ENCODE data around the gene DLG2.

The DLG2 gene

GRCh38 chr11:84799112-84799511 lies 828.0 kb downstream of the DLG2 start:
- Histone ChIP-seq H3K27ac (ENCODE audit: low read length, poor library complexity, severe bottlenecking) (no peak overlapping the region), H2AK5ac (ENCODE audit: low read length, severe bottlenecking) (no peak overlapping the region), H3K9me3 (ENCODE audit: control insufficient read depth, low read length) (no peaks in the 10 kb centered on the region), H2BK12ac (ENCODE audit: low read length in 2 of 2) (no peak overlapping the region), H3K23ac (ENCODE audit: low read length in 2 of 2) (no peak overlapping the region), H3K36me3 (ENCODE audit: control insufficient read depth in 1 of 2, insufficient read depth in 2 of 2, low read depth in 1 of 2, low read length in 2 of 2) (no peaks in the 10 kb centered on the region), H2BK120ac (ENCODE audit: low read depth, low read length) (no peak overlapping the region), H2BK5ac (ENCODE audit: low read depth, low read length, poor library complexity, severe bottlenecking) (no peak overlapping the region), H3K4me2 (ENCODE audit: low read length, poor library complexity, severe bottlenecking) (no peak overlapping the region), H4K8ac (ENCODE audit: low read length) (no peak overlapping the region), H3K14ac (ENCODE audit: low read length in 2 of 2) (no peak overlapping the region), H3K4ac (ENCODE audit: low read depth in 1 of 2, low read length in 2 of 2) (no peak overlapping the region), H2BK15ac (ENCODE audit: low read depth, poor library complexity, severe bottlenecking) (no peak overlapping the region), H3K79me1 (replicated peaks; ENCODE audit: low read length, poor library complexity, severe bottlenecking) (no peaks in the 10 kb centered on the region), H3K4me3 (ENCODE audit: insufficient read depth in 1 of 2, low read depth in 1 of 2, low read length in 2 of 2) (no peak overlapping the region), H3K4me1 (ENCODE audit: control insufficient read depth, insufficient read depth, low read depth, low read length) (no peaks in the 10 kb centered on the region), H4K91ac (ENCODE audit: low read length) (no peak overlapping the region), H3K27me3 (ENCODE audit: control insufficient read depth in 1 of 2, insufficient read depth in 1 of 2, low read length in 2 of 2) (no peaks in the 10 kb centered on the region), H2AFZ (ENCODE audit: low read depth, low read length) (no peak overlapping the region), H3K9ac (ENCODE audit: low read length) (no peak overlapping the region), H3K18ac (ENCODE audit: low read depth in 1 of 2, low read length in 2 of 2) (no peak overlapping the region)
- 77% methylated on average over 2 of the region's 3 CpGs for WGBS
- DNase-seq: no peak

DNA sequence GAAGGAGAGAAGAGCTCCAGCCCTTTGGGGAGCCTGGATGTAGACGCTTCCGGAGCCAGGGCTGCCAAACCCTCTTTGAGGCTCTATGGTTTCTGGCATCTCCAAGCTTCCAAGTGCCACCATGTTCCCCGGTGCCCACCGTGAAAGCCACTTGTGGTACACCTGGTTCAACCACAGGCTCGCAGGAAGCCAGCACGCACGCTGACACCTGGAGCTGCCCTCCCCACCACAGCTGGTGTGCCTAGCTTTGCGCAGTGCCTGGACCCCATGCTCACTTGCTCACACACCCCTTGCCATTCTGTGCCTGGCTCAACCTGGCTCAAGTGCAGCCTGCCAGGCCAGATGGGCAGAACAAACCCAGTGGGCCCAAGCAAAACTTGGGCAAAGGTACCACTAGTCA lies 831.4 kb downstream of the DLG2 start:
- Histone ChIP-seq H2BK120ac (ENCODE audit: low read depth, low read length) (no peak overlapping the region), H3K4me3 (ENCODE audit: insufficient read depth in 1 of 2, low read depth in 1 of 2, low read length in 2 of 2) (no peak overlapping the region), H3K9ac (ENCODE audit: low read length) (no peak overlapping the region), H3K14ac (ENCODE audit: low read length in 2 of 2) (no peak overlapping the region), H2AK5ac (ENCODE audit: low read length, severe bottlenecking) (no peak overlapping the region), H3K27ac (ENCODE audit: low read length, poor library complexity, severe bottlenecking) (no peak overlapping the region), H3K4me1 (ENCODE audit: control insufficient read depth, insufficient read depth, low read depth, low read length) (no peaks in the 10 kb centered on the region), H4K8ac (ENCODE audit: low read length) (no peak overlapping the region), H2BK15ac (ENCODE audit: low read depth, poor library complexity, severe bottlenecking) (no peak overlapping the region), H3K27me3 (ENCODE audit: control insufficient read depth in 1 of 2, insufficient read depth in 1 of 2, low read length in 2 of 2) (no peaks in the 10 kb centered on the region), H2AFZ (ENCODE audit: low read depth, low read length) (no peak overlapping the region), H3K9me3 (ENCODE audit: control insufficient read depth, low read length) (no peaks in the 10 kb centered on the region), H3K18ac (ENCODE audit: low read depth in 1 of 2, low read length in 2 of 2) (no peak overlapping the region), H3K79me1 (replicated peaks; ENCODE audit: low read length, poor library complexity, severe bottlenecking) (no peaks in the 10 kb centered on the region), H4K91ac (ENCODE audit: low read length) (no peak overlapping the region), H3K4me2 (ENCODE audit: low read length, poor library complexity, severe bottlenecking) (no peak overlapping the region), H2BK5ac (ENCODE audit: low read depth, low read length, poor library complexity, severe bottlenecking) (no peak overlapping the region), H3K36me3 (ENCODE audit: control insufficient read depth in 1 of 2, insufficient read depth in 2 of 2, low read depth in 1 of 2, low read length in 2 of 2) (no peaks in the 10 kb centered on the region), H3K23ac (ENCODE audit: low read length in 2 of 2) (no peak overlapping the region), H3K4ac (ENCODE audit: low read depth in 1 of 2, low read length in 2 of 2) (no peak overlapping the region), H2BK12ac (ENCODE audit: low read length in 2 of 2) (no peak overlapping the region)
- WGBS: 91% methylated on average over 8 of the region's 8 CpGs
- DNase-seq: no peak

DNA sequence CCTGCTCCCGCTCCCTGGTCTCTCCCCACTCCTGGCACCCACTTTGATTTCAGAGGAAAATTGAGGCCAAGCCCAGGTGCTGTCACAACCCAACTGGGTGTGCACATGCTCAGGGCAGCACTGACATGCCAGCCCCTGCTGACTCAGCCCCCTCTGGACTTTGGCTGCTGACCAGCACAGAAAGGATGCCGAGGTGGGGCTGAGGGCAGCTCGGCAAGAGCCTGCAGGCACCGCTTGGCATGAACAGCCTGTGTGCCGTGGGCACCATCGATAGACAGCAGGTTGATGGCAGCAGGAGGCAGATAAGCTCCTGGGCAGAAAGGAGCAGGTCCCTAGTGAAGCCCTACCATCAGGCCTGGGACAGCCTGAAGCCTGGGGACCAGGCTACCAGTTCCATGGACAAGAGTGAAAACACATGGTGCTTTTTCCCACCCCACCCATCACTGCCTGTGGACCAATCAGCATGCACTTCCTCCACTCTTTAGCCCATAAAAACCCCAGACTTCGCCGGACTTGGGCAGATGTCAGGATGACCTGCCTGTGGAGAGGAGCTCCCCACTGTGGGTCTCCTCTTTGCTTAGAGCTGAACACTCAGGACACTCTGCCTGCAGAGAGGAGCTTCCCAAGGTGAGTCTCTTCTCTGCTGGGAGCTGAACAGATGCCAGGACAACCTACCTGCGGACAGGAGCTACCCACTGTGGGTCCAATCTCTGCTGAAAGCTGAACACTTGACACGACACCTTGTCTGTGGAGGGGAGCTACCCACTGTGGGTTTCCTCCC lies 832.3 kb downstream of the DLG2 start:
- Histone ChIP-seq H3K27ac (ENCODE audit: low read length, poor library complexity, severe bottlenecking) (no peak overlapping the region), H3K18ac (ENCODE audit: low read depth in 1 of 2, low read length in 2 of 2) (no peak overlapping the region), H4K91ac (ENCODE audit: low read length) (no peak overlapping the region), H2BK12ac (ENCODE audit: low read length in 2 of 2) (no peak overlapping the region), H3K79me1 (replicated peaks; ENCODE audit: low read length, poor library complexity, severe bottlenecking) (no peaks in the 10 kb centered on the region), H3K4me2 (ENCODE audit: low read length, poor library complexity, severe bottlenecking) (no peak overlapping the region), H2AK5ac (ENCODE audit: low read length, severe bottlenecking) (no peak overlapping the region), H2BK15ac (ENCODE audit: low read depth, poor library complexity, severe bottlenecking) (no peak overlapping the region), H3K4ac (ENCODE audit: low read depth in 1 of 2, low read length in 2 of 2) (no peak overlapping the region), H2AFZ (ENCODE audit: low read depth, low read length) (no peak overlapping the region), H2BK5ac (ENCODE audit: low read depth, low read length, poor library complexity, severe bottlenecking) (no peak overlapping the region), H3K36me3 (ENCODE audit: control insufficient read depth in 1 of 2, insufficient read depth in 2 of 2, low read depth in 1 of 2, low read length in 2 of 2) (no peaks in the 10 kb centered on the region), H3K14ac (ENCODE audit: low read length in 2 of 2) (no peak overlapping the region), H2BK120ac (ENCODE audit: low read depth, low read length) (no peak overlapping the region), H4K8ac (ENCODE audit: low read length) (no peak overlapping the region), H3K23ac (ENCODE audit: low read length in 2 of 2) (no peak overlapping the region), H3K27me3 (ENCODE audit: control insufficient read depth in 1 of 2, insufficient read depth in 1 of 2, low read length in 2 of 2) (no peaks in the 10 kb centered on the region), H3K9ac (ENCODE audit: low read length) (no peak overlapping the region), H3K4me1 (ENCODE audit: control insufficient read depth, insufficient read depth, low read depth, low read length) (no peaks in the 10 kb centered on the region), H3K4me3 (ENCODE audit: insufficient read depth in 1 of 2, low read depth in 1 of 2, low read length in 2 of 2) (no peak overlapping the region), H3K9me3 (ENCODE audit: control insufficient read depth, low read length) (no peaks in the 10 kb centered on the region)
- WGBS: 90% methylated on average over 10 of the region's 10 CpGs
- no peak for DNase-seq

DNA sequence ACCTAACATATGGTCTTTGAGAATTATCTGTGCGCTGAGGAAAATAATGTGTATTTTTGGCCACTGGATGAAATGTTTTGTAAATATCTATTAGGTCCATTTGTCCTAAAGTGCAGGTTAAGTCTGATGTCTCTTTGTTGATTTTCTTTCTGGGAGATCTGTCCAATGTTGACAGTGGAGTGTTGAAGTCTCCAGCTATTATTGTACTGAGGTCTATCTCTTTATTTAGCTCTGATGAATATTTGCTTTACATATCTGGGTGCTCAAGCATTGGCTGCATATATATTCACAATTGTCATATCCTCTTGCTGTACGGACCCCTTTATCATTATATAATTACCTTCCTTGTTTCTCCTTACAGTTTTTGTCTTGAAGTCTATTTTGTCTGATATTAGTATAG lies 833.8 kb downstream of the DLG2 start:
- Histone ChIP-seq H3K9me3 (ENCODE audit: control insufficient read depth, low read length) (no peaks in the 10 kb centered on the region), H4K8ac (ENCODE audit: low read length) (no peak overlapping the region), H3K27ac (ENCODE audit: low read length, poor library complexity, severe bottlenecking) (no peak overlapping the region), H3K18ac (ENCODE audit: low read depth in 1 of 2, low read length in 2 of 2) (no peak overlapping the region), H3K36me3 (ENCODE audit: control insufficient read depth in 1 of 2, insufficient read depth in 2 of 2, low read depth in 1 of 2, low read length in 2 of 2) (no peaks in the 10 kb centered on the region), H3K4ac (ENCODE audit: low read depth in 1 of 2, low read length in 2 of 2) (no peak overlapping the region), H2BK5ac (ENCODE audit: low read depth, low read length, poor library complexity, severe bottlenecking) (no peak overlapping the region), H2BK120ac (ENCODE audit: low read depth, low read length) (no peak overlapping the region), H4K91ac (ENCODE audit: low read length) (no peak overlapping the region), H3K4me3 (ENCODE audit: insufficient read depth in 1 of 2, low read depth in 1 of 2, low read length in 2 of 2) (no peak overlapping the region), H3K14ac (ENCODE audit: low read length in 2 of 2) (no peak overlapping the region), H3K4me1 (ENCODE audit: control insufficient read depth, insufficient read depth, low read depth, low read length) (no peaks in the 10 kb centered on the region), H2AK5ac (ENCODE audit: low read length, severe bottlenecking) (no peak overlapping the region), H3K27me3 (ENCODE audit: control insufficient read depth in 1 of 2, insufficient read depth in 1 of 2, low read length in 2 of 2) (no peaks in the 10 kb centered on the region), H3K79me1 (replicated peaks; ENCODE audit: low read length, poor library complexity, severe bottlenecking) (no peaks in the 10 kb centered on the region), H2BK12ac (ENCODE audit: low read length in 2 of 2) (no peak overlapping the region), H2AFZ (ENCODE audit: low read depth, low read length) (no peak overlapping the region), H3K4me2 (ENCODE audit: low read length, poor library complexity, severe bottlenecking) (no peak overlapping the region), H2BK15ac (ENCODE audit: low read depth, poor library complexity, severe bottlenecking) (no peak overlapping the region), H3K23ac (ENCODE audit: low read length in 2 of 2) (no peak overlapping the region), H3K9ac (ENCODE audit: low read length) (no peak overlapping the region)
- no peak for DNase-seq
- 100% methylated on average over 1 of the region's 2 CpGs for WGBS

Measured in mesenchymal stem cell (in vitro differentiated cells and primary cell).